HG03196 (cell line): ENCODE results near the gene GPR31.
A peak's percentile ranks its signal among the peaks of the same experiment; 100 is the strongest.
"Not testable (repeated sequence)": the region's sequence is repeated elsewhere in the genome, so short reads cannot be mapped to it uniquely, and the experiment has no call there.

Experiments used
- ATAC-seq: cut with Tn5 transposase; IDR thresholded peaks from one replicate; pipeline ENCODE4 v1.9.1; 2021; ENCODE audit not compliant: unreplicated experiment

Gene GPR31

GRCh38 chr6:167167699-167168098, 9.9 kb upstream of the GPR31 start:
- not testable (repeated sequence) for ATAC-seq

- no peak for ATAC-seq
Measured at GRCh38 chr6:167165858-167166471, 8.2 kb upstream of the GPR31 start.

- ATAC-seq, result no peak
Measured at GRCh38 chr6:167164261-167164660, 6.5 kb upstream of the GPR31 start.

GRCh38 chr6:167163476-167164011, 5.8 kb upstream of the GPR31 start:
- ATAC-seq, result no peak

- ATAC-seq, result no peak
Measured at GRCh38 chr6:167162591-167162990, 4.8 kb upstream of the GPR31 start.

GRCh38 chr6:167161851-167162467, 4.2 kb upstream of the GPR31 start:
- no peak for ATAC-seq

GRCh38 chr6:167157414-167157813, 366 bp downstream of the GPR31 start:
- no peak for ATAC-seq

- no peak for ATAC-seq
Measured at GRCh38 chr6:167154895-167155294, 2.9 kb downstream of the GPR31 start.

GRCh38 chr6:167154291-167154690, 3.5 kb downstream of the GPR31 start:
- ATAC-seq, result no peak

GRCh38 chr6:167153521-167153959, 4.2 kb downstream of the GPR31 start:
- ATAC-seq, result peak; percentile 55

- peak; percentile 35 for ATAC-seq
Measured at GRCh38 chr6:167152862-167153261, 4.9 kb downstream of the GPR31 start.

GRCh38 chr6:167151648-167152047, 6.1 kb downstream of the GPR31 start:
- no peak for ATAC-seq

- peak; percentile 43 for ATAC-seq
Measured at GRCh38 chr6:167150941-167151549, 6.7 kb downstream of the GPR31 start.

- ATAC-seq, result no peak
Measured at GRCh38 chr6:167148997-167149396, 8.8 kb downstream of the GPR31 start.

- no peak for ATAC-seq
Measured at GRCh38 chr6:167148021-167148420, 9.8 kb downstream of the GPR31 start.

GRCh38 chr6:167146977-167147376, 10.8 kb downstream of the GPR31 start:
- no peak for ATAC-seq

GRCh38 chr6:167146135-167146534, 11.6 kb downstream of the GPR31 start:
- no peak for ATAC-seq

GRCh38 chr6:167145461-167145860, 12.3 kb downstream of the GPR31 start:
- ATAC-seq, result no peak

GRCh38 chr6:167143041-167143440, 14.7 kb downstream of the GPR31 start:
- ATAC-seq, result no peak

GRCh38 chr6:167142433-167142761, 15.4 kb downstream of the GPR31 start:
- no peak for ATAC-seq

- ATAC-seq, result no peak
Measured at GRCh38 chr6:167141667-167142432, 15.9 kb downstream of the GPR31 start.
